GDM1 (cell line): ENCODE data around the gene CLEC12A.

ENCODE experiments used
- DNase-seq: peaks from one replicate; lab custom pipeline; 2025; lab: John Stamatoyannopoulos, UW

CLEC12A gene

DNA sequence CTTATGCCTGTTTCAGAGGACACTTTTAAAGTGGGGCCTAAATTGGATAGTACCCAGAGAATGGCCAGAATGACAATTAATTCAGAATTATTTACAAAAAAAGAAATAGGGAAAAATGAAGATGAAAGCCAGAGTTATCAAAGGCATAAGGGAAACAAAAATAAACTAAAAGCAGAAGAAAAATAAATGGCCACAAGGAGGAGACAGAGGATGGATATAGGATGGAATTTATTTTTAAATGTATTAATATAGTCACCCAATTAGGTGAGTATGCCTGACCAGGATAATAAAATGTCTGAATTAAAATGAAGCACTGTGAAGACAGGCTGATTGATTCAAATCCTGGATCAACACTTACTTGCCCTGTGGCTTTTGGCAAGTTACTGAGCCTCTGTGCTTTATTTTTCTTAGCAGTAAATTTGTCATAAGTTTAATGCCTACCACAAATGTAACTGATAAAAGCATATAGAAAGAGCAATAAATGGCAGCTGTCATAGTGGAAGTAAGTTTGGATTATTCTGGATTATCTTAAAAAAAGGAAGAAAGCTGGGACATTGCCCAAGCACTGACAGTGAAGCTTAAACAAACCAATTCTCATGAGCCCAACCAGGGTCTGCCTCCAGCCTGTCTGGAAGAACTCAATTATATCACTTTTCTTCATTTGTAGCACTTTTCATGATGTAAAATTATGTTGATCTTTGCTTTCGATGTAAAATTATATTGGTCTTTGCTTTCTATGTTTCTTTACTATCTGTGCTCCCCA lies 62.8 kb downstream of the CLEC12A start:
- DNase-seq = no peak
